H9 (cell line): ENCODE data around the gene SCUBE3. TPM values are rescaled to one million over a fixed set of nuclear protein-coding genes. Genes with fewer than 3 reads are reported as not detected.

Source experiments
- DNase-seq: peaks from one replicate; pipeline ENCODE4 v3.0.0-alpha.2; 2017
- H2AFZ ChIP-seq: one replicate; pipeline ENCODE4 v1.6.1; 2013; ENCODE audit warnings: mild to moderate bottlenecking, low read length, control low read depth, moderate library complexity
- H2AK5ac ChIP-seq: 2 replicates; pipeline ENCODE4 v1.6.1; 2013; ENCODE audit warnings: low read length, control low read depth, mixed read lengths; ENCODE audit not compliant: insufficient read length
- H2BK120ac ChIP-seq: one replicate; pipeline ENCODE4 v1.6.1; 2013; ENCODE audit warnings: low read depth, mild to moderate bottlenecking, low read length, control low read depth, inconsistent platforms; ENCODE audit not compliant: poor library complexity, severe bottlenecking
- H2BK12ac ChIP-seq: 2 replicates; pipeline ENCODE4 v1.6.1; 2013; ENCODE audit warnings: low read length, control low read depth, mixed read lengths, low read depth; ENCODE audit not compliant: insufficient read length
- H2BK15ac ChIP-seq: 2 replicates; pipeline ENCODE4 v1.6.1; 2013; ENCODE audit warnings: low read depth, low read length, control low read depth
- H2BK20ac ChIP-seq: one replicate; pipeline ENCODE4 v1.6.1; 2013; ENCODE audit warnings: low read depth, mild to moderate bottlenecking, low read length, control low read depth, inconsistent platforms; ENCODE audit not compliant: poor library complexity, severe bottlenecking
- H2BK5ac ChIP-seq: 2 replicates; pipeline ENCODE4 v1.6.1; 2013; ENCODE audit warnings: low read length, control low read depth, mixed read lengths; ENCODE audit not compliant: insufficient read length
- H3K14ac ChIP-seq: 2 replicates; pipeline ENCODE4 v1.6.1; 2013; ENCODE audit warnings: low read length, control low read depth; ENCODE audit not compliant: insufficient read depth
- H3K18ac ChIP-seq: 2 replicates; pipeline ENCODE4 v1.6.1; 2013; ENCODE audit warnings: low read depth, mild to moderate bottlenecking, mixed read lengths, low read length, control low read depth; ENCODE audit not compliant: insufficient read length
- H3K23ac ChIP-seq: 2 replicates; pipeline ENCODE4 v1.6.1; 2013; ENCODE audit warnings: low read length, control low read depth, mixed read lengths, low read depth; ENCODE audit not compliant: insufficient read length
- H3K23me2 ChIP-seq: 2 replicates; pipeline ENCODE4 v1.6.1; 2013; ENCODE audit warnings: low read depth, mild to moderate bottlenecking, mixed read lengths, low read length, control low read depth; ENCODE audit not compliant: insufficient read length, poor library complexity, severe bottlenecking
- H3K27ac ChIP-seq: 2 replicates; pipeline ENCODE4 v1.5.1; 2013; ENCODE audit warnings: low read length, control low read depth, mixed read lengths, low read depth; ENCODE audit not compliant: insufficient read length
- H3K27me3 ChIP-seq: 2 replicates; pipeline ENCODE4 v1.6.1; 2013; ENCODE audit warnings: low read length, control low read depth, inconsistent platforms; ENCODE audit not compliant: insufficient read depth
- H3K4ac ChIP-seq: 2 replicates; pipeline ENCODE4 v1.6.1; 2013; ENCODE audit warnings: low read depth, mild to moderate bottlenecking, control low read depth, inconsistent platforms, low read length, moderate library complexity
- H3K4me1 ChIP-seq: 2 replicates; pipeline ENCODE4 v1.6.1; 2013; ENCODE audit warnings: low read length, control low read depth, inconsistent platforms; ENCODE audit not compliant: insufficient read depth
- H3K4me2 ChIP-seq: 2 replicates; pipeline ENCODE4 v1.6.1; 2013; ENCODE audit warnings: low read length, control low read depth, mixed read lengths; ENCODE audit not compliant: insufficient read length, insufficient read depth
- H3K56ac ChIP-seq: 2 replicates; pipeline ENCODE4 v1.6.1; 2013; ENCODE audit warnings: low read depth, mild to moderate bottlenecking, mixed read lengths, low read length, control low read depth; ENCODE audit not compliant: insufficient read length
- H3K79me1 ChIP-seq: 2 replicates; pipeline ENCODE4 v1.6.1; 2013; ENCODE audit warnings: low read depth, mild to moderate bottlenecking, moderate library complexity, low read length, control low read depth, inconsistent platforms; ENCODE audit not compliant: insufficient read depth, poor library complexity, severe bottlenecking
- H3K79me2 ChIP-seq: 2 replicates; pipeline ENCODE4 v1.6.1; 2013; ENCODE audit warnings: low read length, control low read depth, inconsistent platforms; ENCODE audit not compliant: insufficient read depth
- H3K9ac ChIP-seq: 2 replicates; pipeline ENCODE4 v1.6.1; 2013; ENCODE audit warnings: low read length, control low read depth, mixed read lengths; ENCODE audit not compliant: insufficient read length; ENCODE audit errors: extremely low read depth
- H3K9me3 ChIP-seq: one replicate; pipeline ENCODE4 v1.6.1; 2013; ENCODE audit warnings: low read depth, low read length, inconsistent platforms; ENCODE audit not compliant: control insufficient read depth
- H3T11ph ChIP-seq: one replicate; pipeline ENCODE4 v1.6.1; 2013; ENCODE audit warnings: mild to moderate bottlenecking, low read length, control low read depth, inconsistent platforms
- H4K20me1 ChIP-seq: one replicate; pipeline ENCODE4 v1.6.1; 2013; ENCODE audit not compliant: control insufficient read depth, insufficient read length, insufficient read depth
- H4K5ac ChIP-seq: 2 replicates; pipeline ENCODE4 v1.6.1; 2013; ENCODE audit warnings: low read depth, mild to moderate bottlenecking, mixed read lengths, low read length, control low read depth; ENCODE audit not compliant: insufficient read length
- H4K8ac ChIP-seq: replicated peaks from 2 replicates; pipeline ENCODE4 v1.6.1; 2013; ENCODE audit warnings: low read length, control low read depth, mixed read lengths, low read depth; ENCODE audit not compliant: insufficient read length
- H4K91ac ChIP-seq: 2 replicates; pipeline ENCODE4 v1.6.1; 2013; ENCODE audit warnings: low read depth, mild to moderate bottlenecking, moderate library complexity, mixed read lengths, low read length, control low read depth; ENCODE audit not compliant: insufficient read length
- H3K27ac Mint-ChIP-seq, 3 experiments: 2 replicates in 2 of 3; 3 replicates in 1 of 3; pipeline ENCODE4 v1.8.0; 2020 to 2021; ENCODE audit warnings: mixed read lengths in 3 of 3, mild to moderate bottlenecking in 1 of 3, moderate library complexity in 1 of 3
- H3K27me3 Mint-ChIP-seq: 2 replicates; pipeline ENCODE4 v1.8.0; 2021; ENCODE audit warnings: low read depth, mild to moderate bottlenecking, moderate library complexity, mixed read lengths
- H3K36me3 Mint-ChIP-seq, 3 experiments: 2 replicates in 2 of 3; 3 replicates in 1 of 3; pipeline ENCODE4 v1.8.0; 2020 to 2021; ENCODE audit warnings: low read depth in 3 of 3, mixed read lengths in 3 of 3; ENCODE audit not compliant: insufficient read depth in 1 of 3
- H3K4me1 Mint-ChIP-seq, 2 experiments: 2 replicates each; pipeline ENCODE4 v1.8.0; 2020; ENCODE audit warnings: mixed read lengths in 2 of 2
- H3K4me3 Mint-ChIP-seq, 2 experiments: 2 replicates in 1 of 2; 3 replicates in 1 of 2; pipeline ENCODE4 v1.8.0; 2020 to 2021; ENCODE audit warnings: mild to moderate bottlenecking in 2 of 2, mixed read lengths in 2 of 2, moderate library complexity in 1 of 2
- H3K9me3 Mint-ChIP-seq, 2 experiments: 2 replicates in 1 of 2; 3 replicates in 1 of 2; pipeline ENCODE4 v1.8.0; 2020; ENCODE audit warnings: mild to moderate bottlenecking in 2 of 2, mixed read lengths in 2 of 2, moderate library complexity in 1 of 2
- CTCF ChIP-seq: fragments of 200-600 bp; sonication (generic); conservative IDR thresholded peaks from 3 replicates; pipeline ENCODE4 v1.8.0; 2021; ENCODE audit warnings: antibody characterized with exemption, mild to moderate bottlenecking
- WGBS: extraction: QIAGEN DNeasy Blood & Tissue Kit; methylation state at CpG from one replicate; pipeline ENCODE4 v1.1.7; 2013; ENCODE audit warnings: missing lambda C conversion rate, low lambda C conversion rate, mixed read lengths; ENCODE audit not compliant: insufficient read length; ENCODE audit errors: extremely low coverage; 5-methylcytosine and 5-hydroxymethylcytosine counted together
- total RNA-seq: library from RNA; stranded (reverse); gene quantifications from 2 replicates; pipeline ENCODE4 v1.2.1, GENCODE V29; 2021

The SCUBE3 gene
- total RNA-seq, 1 experiment from 2014 or later, result 2.7 TPM

DNA sequence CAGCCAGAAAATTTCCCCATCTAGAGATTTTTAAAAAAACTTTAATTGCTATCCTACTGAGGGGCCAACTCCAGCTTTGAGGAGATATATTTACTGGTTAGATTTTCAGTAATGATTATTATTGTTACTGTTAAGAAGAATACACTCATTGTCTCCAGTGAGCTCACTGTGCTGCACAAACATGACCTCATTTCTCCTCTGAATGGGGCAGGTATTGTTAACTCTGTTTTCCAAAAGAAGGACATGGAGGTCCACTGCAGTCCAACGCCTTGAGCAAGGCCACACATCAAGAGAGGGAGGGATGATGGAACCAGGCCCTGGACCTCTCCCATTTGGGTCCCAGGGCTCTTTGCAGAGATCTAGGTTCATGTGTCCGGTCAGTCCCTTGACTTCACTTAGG is 13.9 kb upstream of the SCUBE3 start:
- Histone ChIP-seq H2AK5ac (no peak overlapping the region), H2BK20ac (no peak overlapping the region), H3T11ph (no peak overlapping the region), H3K27me3 (no peaks in the 10 kb centered on the region), H3K18ac (no peak overlapping the region), H2BK12ac (no peak overlapping the region), H3K23ac (no peak overlapping the region), H3K56ac (no peak overlapping the region), H3K14ac (no peak overlapping the region; the same call in 1 of the 2 replicates), H3K23me2 (no peaks in the 10 kb centered on the region), H2AFZ (no peak overlapping the region), H4K5ac (no peak overlapping the region), H4K91ac (no peak overlapping the region), H4K8ac (no peak overlapping the region), H3K79me1 (no peaks in the 10 kb centered on the region), H2BK15ac (no peak overlapping the region), H4K20me1 (no peaks in the 10 kb centered on the region), H3K9ac (no peak overlapping the region), H3K79me2 (no peaks in the 10 kb centered on the region), H2BK5ac (no peak overlapping the region), H3K9me3 (no peaks in the 10 kb centered on the region), H3K27ac (no peak overlapping the region), H3K4ac (no peak overlapping the region), H2BK120ac (no peak overlapping the region), H3K4me1 (no peaks in the 10 kb centered on the region), H3K4me2 (no peak overlapping the region)
- peaks cover 0 to 3% of the 10 kb centered on the region in 2 experiments; a peak in 1 of 5 replicates for H3K9me3 Mint-ChIP-seq
- H3K27me3 Mint-ChIP-seq, result peaks cover 31% of the 10 kb centered on the region
- no peak for DNase-seq
- no CpG with 5 or more reads among the region's 2 CpGs for WGBS
- no peak for TF ChIP-seq CTCF
- peaks cover 8 to 16% of the 10 kb centered on the region in 2 experiments for H3K4me1 Mint-ChIP-seq
- H3K36me3 Mint-ChIP-seq, result no peaks in the 10 kb centered on the region
- H3K4me3 Mint-ChIP-seq, result no peak overlapping the region
- no peak overlapping the region for H3K27ac Mint-ChIP-seq
